RWPE2 (cell line): ENCODE measurements around the gene CR1L.
"Not testable (repeated sequence)": the region's sequence is repeated elsewhere in the genome, so short reads cannot be mapped to it uniquely, and the experiment has no call there.

Source experiments
- ATAC-seq: fragments of 200-7000 bp; cut with Tn5 transposase; 3 replicates; pipeline ENCODE4 v1.9.1; 2021; ENCODE audit warnings: low read depth
- DNase-seq: peaks from one replicate; pipeline ENCODE4 v3.0.0-alpha.2; 2020; ENCODE audit warnings: low spot score
- H3K27ac ChIP-seq: fragments of 450-650 bp; 2 replicates; pipeline ENCODE4 v1.5.1; 2017; ENCODE audit warnings: mild to moderate bottlenecking; ENCODE audit not compliant: poor library complexity, severe bottlenecking
- H3K27me3 ChIP-seq: fragments of 250-450 bp; sonication (Bioruptor Pico); 2 replicates; pipeline ENCODE4 v1.5.1; 2021; ENCODE audit warnings: mild to moderate bottlenecking, moderate library complexity; ENCODE audit not compliant: insufficient read depth, poor library complexity, severe bottlenecking
- H3K36me3 ChIP-seq: fragments of 250-450 bp; sonication (Bioruptor Pico); 2 replicates; pipeline ENCODE4 v1.5.1; 2020; ENCODE audit warnings: low read depth, mild to moderate bottlenecking, moderate library complexity
- H3K4me1 ChIP-seq: fragments of 250-450 bp; sonication (Bioruptor Pico); 2 replicates; pipeline ENCODE4 v1.5.1; 2021; ENCODE audit warnings: mild to moderate bottlenecking, moderate library complexity; ENCODE audit not compliant: insufficient read depth, poor library complexity, severe bottlenecking
- H3K4me3 ChIP-seq: fragments of 250-450 bp; sonication (Bioruptor Pico); 2 replicates; pipeline ENCODE4 v1.5.1; 2021; ENCODE audit warnings: mild to moderate bottlenecking, moderate library complexity; ENCODE audit not compliant: severe bottlenecking
- H3K9me3 ChIP-seq: fragments of 250-450 bp; sonication (Bioruptor Pico); 2 replicates; pipeline ENCODE4 v1.5.1; 2021; ENCODE audit warnings: mild to moderate bottlenecking, moderate library complexity; ENCODE audit not compliant: severe bottlenecking
- CTCF ChIP-seq: fragments of 450-650 bp; IDR thresholded peaks from one replicate; pipeline ENCODE4 v1.5.1; 2017; ENCODE audit warnings: mild to moderate bottlenecking, moderate library complexity; ENCODE audit not compliant: poor library complexity, severe bottlenecking

Gene CR1L

DNA sequence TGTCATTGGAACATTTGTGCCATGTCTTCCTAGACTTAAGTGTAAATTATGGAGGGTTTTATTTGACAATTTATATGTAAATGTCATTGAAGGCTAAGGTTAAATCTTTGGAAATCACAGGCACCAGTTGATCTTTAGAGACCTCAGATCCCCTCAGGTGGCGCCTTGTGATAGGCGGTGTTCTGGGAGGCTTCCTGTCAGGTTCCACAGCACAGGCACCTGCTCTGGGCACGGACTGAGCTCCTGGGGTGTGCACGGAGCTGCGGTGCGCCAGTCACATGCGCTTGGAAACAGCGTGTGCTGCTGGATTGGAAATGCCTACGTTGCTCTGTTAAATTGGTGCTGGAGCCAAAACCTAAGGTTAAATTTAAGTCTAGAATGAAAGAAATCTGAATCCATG, 119.0 kb downstream of the CR1L start:
- Histone ChIP-seq H3K9me3 (no peaks in the 10 kb centered on the region), H3K4me1 (no peaks in the 10 kb centered on the region), H3K27me3 (no peaks in the 10 kb centered on the region), H3K36me3 (peaks cover 25% of the 10 kb centered on the region), H3K27ac (no peak overlapping the region), H3K4me3 (no peak overlapping the region)
- no peak for ATAC-seq
- no peak for DNase-seq
- no peak for TF ChIP-seq CTCF

GRCh38 chr1:207766569-207766968, 121.6 kb downstream of the CR1L start:
- Histone ChIP-seq H3K9me3 (no peaks in the 10 kb centered on the region), H3K27me3 (no peaks in the 10 kb centered on the region), H3K4me1 (no peaks in the 10 kb centered on the region), H3K36me3 (peaks cover 21% of the 10 kb centered on the region), H3K27ac (no peak overlapping the region), H3K4me3 (no peak overlapping the region)
- TF ChIP-seq CTCF: no peak
- no peak for DNase-seq
- no peak for ATAC-seq

DNA sequence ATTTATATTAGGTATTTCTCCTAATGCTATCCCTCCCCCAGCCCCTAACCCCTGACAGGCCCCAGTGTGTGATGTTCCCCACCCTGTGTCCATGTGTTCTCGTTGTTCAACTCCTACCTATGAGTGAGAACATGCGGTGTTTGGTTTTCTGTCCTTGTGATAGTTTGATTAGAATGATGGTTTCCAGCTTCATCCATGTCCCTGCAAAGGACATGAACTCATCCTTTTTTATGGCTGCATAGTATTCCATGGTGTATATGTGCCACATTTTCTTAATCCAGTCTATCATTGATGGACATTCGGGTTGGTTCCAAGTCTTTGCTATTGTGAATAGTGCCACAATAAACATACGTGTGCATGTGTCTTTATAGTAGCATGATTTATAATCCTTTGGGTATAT, 125.6 kb downstream of the CR1L start:
- ATAC-seq, H3K4me1 ChIP-seq, H3K27me3 ChIP-seq, H3K9me3 ChIP-seq, H3K4me3 ChIP-seq, DNase-seq, H3K27ac ChIP-seq: not testable (repeated sequence)
- peaks cover 12% of the 10 kb centered on the region for H3K36me3 ChIP-seq
